HG03196 (cell line): ENCODE data around the gene DNAH6.

ENCODE experiments used
- ATAC-seq: cut with Tn5 transposase; IDR thresholded peaks from one replicate; pipeline ENCODE4 v1.9.1; 2021; ENCODE audit not compliant: unreplicated experiment

DNAH6 gene

GRCh38 chr2:84619794-84620371 lies 103.6 kb downstream of the DNAH6 start:
- no peak for ATAC-seq

- no peak for ATAC-seq
Observed at GRCh38 chr2:84628486-84628885, 112.2 kb downstream of the DNAH6 start.

GRCh38 chr2:84629550-84629949 lies 113.3 kb downstream of the DNAH6 start:
- ATAC-seq, result no peak

- no peak for ATAC-seq
Observed at GRCh38 chr2:84631047-84631446, 114.7 kb downstream of the DNAH6 start.

GRCh38 chr2:84631985-84632384 lies 115.7 kb downstream of the DNAH6 start:
- ATAC-seq, result no peak

GRCh38 chr2:84636080-84636971 lies 120.0 kb downstream of the DNAH6 start:
- no peak for ATAC-seq

- no peak for ATAC-seq
Observed at GRCh38 chr2:84639751-84640150, 123.5 kb downstream of the DNAH6 start.

GRCh38 chr2:84640411-84640810 lies 124.1 kb downstream of the DNAH6 start:
- no peak for ATAC-seq

GRCh38 chr2:84641021-84641420 lies 124.7 kb downstream of the DNAH6 start:
- ATAC-seq, result no peak

GRCh38 chr2:84643991-84644390 lies 127.7 kb downstream of the DNAH6 start:
- ATAC-seq, result no peak

- no peak for ATAC-seq
Observed at GRCh38 chr2:84646514-84646913, 130.2 kb downstream of the DNAH6 start.

GRCh38 chr2:84647267-84647666 lies 131.0 kb downstream of the DNAH6 start:
- ATAC-seq, result no peak

- no peak for ATAC-seq
Observed at GRCh38 chr2:84649058-84649457, 132.8 kb downstream of the DNAH6 start.

- no peak for ATAC-seq
Observed at GRCh38 chr2:84649487-84650142, 133.3 kb downstream of the DNAH6 start.

GRCh38 chr2:84652431-84652830 lies 136.1 kb downstream of the DNAH6 start:
- no peak for ATAC-seq

GRCh38 chr2:84653302-84653701 lies 137.0 kb downstream of the DNAH6 start:
- ATAC-seq, result no peak

- no peak for ATAC-seq
Observed at GRCh38 chr2:84654414-84654813, 138.1 kb downstream of the DNAH6 start.

- no peak for ATAC-seq
Observed at GRCh38 chr2:84669122-84669521, 152.8 kb downstream of the DNAH6 start.

- ATAC-seq, result no peak
Observed at GRCh38 chr2:84674099-84674498, 157.8 kb downstream of the DNAH6 start.

- ATAC-seq, result no peak
Observed at GRCh38 chr2:84674586-84674985, 158.3 kb downstream of the DNAH6 start.

GRCh38 chr2:84676295-84676694 lies 160.0 kb downstream of the DNAH6 start:
- ATAC-seq, result no peak

- no peak for ATAC-seq
Observed at GRCh38 chr2:84678214-84678613, 161.9 kb downstream of the DNAH6 start.
